NAMALWA (cell line): ENCODE data around the gene CNNM4.

Source experiments
- DNase-seq: peaks from one replicate; pipeline ENCODE4 v3.0.0-alpha.2; 2015; ENCODE audit warnings: low spot score

The CNNM4 gene

DNA sequence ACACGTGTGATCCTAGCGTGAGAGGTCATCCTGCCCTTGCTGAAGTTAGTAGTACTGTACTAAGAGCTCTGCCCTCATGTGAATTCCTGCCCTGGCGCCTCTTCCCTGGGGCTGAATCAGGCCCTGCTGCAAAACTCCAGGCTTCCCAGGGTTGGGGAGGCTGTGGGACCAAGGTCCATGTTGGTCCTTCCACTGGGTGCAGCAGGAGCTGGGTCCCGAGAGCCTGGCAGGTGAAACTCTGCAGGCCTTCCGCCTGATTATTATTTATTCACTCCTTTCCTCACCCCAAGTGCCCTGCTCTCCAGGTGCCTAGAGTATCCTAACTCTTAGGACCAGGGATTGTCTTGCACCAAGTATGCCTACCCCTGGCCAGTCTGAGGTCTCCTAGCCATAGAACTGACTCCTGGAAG lies 50.1 kb downstream of the CNNM4 start:
- no peak for DNase-seq

DNA sequence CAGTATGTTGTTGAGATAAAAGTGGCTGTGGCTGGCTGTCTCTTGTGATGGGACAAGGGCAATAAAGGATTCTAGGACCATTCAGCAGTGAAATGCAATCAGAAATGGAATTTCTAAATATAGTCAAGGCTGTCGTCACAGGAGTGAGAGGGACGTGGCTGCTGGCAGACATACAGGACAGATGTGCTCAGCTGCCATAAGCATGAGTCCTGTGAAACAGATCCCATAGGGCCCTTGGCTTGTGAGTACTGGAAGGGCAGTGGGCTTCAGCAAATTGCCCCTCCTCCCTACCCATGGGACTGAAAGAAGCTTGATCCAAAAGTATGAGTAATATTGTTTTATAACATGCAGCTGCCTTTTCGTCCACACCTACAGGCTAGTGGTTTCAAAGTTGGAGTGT lies 51.2 kb downstream of the CNNM4 start:
- no peak for DNase-seq

DNA sequence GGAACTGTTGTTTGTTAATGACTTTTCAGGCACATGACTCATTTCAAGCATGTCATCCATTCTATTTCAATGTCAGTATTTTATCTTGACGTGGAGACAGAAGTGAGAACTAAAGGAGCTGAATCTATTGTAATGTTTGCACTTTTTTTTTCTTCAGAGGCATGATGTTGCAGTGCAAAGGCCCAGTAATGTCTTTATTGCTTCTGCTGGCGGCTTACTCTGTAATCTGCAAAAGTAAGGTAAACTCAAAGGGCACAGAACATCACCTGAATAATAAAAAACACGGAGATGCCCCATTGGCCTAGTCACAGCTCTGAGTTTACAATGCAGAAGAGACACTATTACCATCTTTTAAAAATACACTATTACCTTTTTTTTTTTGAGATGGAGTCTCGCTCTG lies 53.0 kb downstream of the CNNM4 start:
- no peak for DNase-seq

- peak; percentile 44 for DNase-seq
Measured at GRCh38 chr2:96815326-96816126, 54.8 kb downstream of the CNNM4 start.

DNA sequence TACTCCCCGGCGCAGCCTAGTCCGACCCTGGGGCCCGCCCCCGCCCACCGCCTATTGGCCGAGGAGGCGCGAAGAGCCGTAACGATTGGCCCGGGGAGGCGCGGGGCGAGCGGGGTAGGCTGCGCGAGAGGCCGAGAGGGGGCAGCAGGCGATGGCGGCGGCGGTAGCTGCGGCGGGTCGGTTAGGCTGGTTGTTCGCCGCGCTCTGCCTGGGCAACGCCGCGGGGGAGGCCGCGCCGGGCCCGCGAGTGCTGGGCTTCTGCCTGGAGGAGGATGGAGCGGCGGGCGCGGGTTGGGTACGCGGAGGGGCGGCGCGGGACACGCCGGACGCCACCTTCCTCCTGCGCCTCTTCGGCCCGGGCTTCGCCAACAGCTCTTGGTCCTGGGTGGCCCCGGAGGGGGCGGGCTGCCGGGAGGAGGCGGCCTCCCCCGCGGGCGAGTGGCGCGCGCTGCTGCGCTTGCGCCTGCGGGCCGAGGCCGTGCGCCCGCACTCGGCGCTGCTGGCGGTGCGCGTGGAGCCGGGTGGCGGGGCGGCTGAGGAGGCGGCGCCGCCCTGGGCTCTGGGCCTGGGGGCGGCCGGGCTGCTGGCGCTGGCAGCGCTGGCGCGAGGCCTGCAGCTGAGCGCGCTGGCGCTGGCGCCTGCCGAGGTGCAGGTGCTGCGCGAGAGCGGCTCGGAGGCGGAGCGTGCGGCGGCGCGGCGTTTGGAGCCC lies 55.6 kb downstream of the CNNM4 start, which contains the start of gene CNNM3:
CNNM3 (plus strand) TSS at position 142 of the 709 bp plus-strand sequence; CDS start at position 152, 10 bp downstream.
- peak; percentile 95 for DNase-seq

DNA sequence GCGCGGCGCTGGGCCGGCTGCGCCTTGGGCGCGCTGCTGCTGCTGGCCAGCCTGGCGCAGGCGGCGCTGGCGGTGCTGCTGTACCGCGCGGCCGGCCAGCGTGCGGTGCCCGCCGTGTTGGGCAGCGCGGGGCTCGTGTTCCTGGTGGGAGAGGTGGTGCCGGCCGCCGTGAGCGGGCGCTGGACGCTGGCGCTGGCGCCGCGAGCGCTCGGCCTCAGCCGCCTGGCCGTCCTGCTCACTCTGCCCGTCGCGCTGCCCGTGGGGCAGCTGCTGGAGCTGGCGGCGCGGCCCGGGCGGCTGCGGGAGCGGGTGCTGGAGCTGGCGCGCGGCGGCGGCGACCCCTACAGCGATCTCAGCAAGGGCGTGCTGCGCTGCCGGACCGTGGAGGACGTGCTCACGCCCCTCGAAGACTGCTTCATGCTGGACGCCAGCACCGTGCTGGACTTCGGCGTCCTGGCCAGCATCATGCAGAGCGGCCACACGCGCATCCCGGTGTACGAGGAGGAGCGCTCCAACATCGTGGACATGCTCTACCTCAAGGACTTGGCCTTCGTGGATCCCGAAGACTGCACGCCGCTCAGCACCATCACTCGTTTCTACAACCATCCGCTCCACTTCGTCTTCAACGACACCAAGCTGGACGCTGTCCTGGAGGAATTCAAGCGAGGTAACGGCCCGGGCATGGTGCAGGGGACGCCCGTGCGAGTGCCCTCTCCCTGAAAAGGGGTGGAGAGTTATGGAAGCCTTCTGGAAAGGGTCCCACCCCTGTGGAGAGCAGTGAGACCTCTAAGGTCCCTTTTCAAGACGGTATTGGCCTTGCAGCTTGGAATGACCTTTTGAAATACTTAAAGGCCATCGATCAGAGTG lies 56.4 kb downstream of the CNNM4 start:
- no peak for DNase-seq

DNA sequence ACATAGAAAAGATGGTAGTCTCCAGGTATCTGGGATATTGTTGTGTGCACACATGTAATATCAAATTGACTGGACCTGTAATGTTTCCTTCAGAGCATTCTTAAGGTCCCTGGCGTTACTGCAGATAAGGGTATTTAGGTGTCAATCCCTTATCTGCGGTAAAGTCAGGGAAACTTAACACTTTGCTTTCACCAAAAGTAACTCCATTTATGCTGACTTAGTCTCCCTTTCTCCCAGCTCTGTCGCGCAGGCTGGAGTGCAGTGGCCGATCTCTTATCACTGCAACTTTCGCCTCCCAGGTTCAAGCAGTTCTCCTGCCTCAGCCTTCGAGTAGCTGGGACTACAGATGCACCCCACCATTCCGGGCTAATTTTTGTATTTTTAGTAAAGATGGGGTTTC lies 57.2 kb downstream of the CNNM4 start:
- DNase-seq = no peak

GRCh38 chr2:96819128-96819875 lies 58.6 kb downstream of the CNNM4 start:
- no peak for DNase-seq

DNA sequence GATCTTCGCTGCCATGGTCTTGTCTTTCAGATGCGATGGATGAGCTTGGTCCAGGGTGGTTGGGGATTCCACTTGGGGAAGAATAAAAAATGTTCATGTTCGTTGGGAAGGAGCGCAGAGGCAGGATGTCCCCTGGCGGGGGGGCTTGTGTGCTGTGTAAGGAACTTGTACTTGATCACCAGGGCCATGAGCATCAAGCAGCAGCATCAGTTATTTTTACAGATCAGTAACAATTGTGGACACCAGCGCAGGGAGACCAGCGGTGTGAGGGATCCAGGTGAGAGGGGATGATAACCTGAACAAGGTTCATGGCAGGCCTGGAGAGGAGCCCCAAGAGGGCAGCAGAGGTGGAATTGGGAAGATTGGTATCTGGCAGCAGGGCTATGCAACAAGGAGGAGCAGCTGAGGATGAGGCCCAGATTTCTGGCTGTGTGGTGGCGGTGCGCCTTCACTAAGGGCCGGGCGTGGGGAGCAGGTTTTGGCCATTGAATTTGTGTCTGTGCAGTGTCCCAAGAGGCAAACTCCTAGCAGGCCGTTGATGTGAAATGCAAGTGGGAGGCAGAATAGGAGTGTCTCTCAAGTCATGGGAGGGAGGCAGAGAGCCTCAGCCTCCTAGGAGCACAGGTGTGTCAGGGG lies 59.3 kb downstream of the CNNM4 start:
- DNase-seq = no peak

DNA sequence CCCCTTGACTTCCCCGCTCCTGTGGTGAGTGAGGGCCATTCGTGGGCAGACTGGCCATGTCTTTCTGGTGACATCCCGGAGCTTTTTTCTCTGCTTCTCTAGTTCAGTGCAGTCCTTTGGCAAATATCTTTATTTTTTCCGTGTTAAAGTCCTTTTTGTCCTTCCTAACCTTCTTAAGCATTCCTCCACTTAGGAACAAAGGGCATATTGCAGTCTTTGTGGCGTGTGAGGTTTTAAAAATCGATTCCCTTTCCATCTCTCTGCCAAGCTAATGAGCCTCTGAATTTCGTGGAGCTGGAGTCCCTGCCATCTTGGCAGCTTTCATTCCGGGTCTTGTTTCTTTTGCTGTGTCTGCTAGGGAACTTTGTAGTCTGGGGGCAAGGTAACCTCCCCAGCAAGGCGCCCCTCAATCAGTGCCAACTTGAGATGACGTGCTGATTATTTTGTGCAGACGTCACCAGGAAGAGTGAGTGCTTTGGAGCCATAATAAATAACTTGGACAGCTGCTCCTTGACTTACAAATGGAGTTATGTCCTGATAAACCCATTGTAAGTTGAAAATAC lies 60.5 kb downstream of the CNNM4 start:
- DNase-seq = no peak

GRCh38 chr2:96822786-96823185 lies 62.1 kb downstream of the CNNM4 start:
- DNase-seq = no peak

DNA sequence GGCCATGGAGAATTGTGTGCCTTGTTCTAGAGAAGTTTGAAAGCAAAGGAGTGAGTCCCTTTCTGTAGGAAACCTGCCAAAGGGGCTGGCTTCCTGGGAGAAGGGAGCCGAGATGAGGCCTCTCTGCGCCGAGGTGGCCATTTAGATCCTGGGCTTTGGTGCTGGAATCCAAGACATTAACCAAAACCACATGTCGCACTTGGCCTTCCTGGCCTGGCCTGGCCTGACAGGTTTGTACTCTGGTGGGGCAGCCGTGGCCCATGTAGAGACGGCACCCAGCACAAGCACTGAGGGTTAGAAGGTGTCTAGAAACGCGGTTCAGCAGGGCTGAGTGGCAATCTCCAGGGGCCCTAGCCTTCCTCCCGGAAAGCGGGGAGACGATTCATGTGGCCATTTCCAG lies 62.5 kb downstream of the CNNM4 start:
- DNase-seq = no peak

DNA sequence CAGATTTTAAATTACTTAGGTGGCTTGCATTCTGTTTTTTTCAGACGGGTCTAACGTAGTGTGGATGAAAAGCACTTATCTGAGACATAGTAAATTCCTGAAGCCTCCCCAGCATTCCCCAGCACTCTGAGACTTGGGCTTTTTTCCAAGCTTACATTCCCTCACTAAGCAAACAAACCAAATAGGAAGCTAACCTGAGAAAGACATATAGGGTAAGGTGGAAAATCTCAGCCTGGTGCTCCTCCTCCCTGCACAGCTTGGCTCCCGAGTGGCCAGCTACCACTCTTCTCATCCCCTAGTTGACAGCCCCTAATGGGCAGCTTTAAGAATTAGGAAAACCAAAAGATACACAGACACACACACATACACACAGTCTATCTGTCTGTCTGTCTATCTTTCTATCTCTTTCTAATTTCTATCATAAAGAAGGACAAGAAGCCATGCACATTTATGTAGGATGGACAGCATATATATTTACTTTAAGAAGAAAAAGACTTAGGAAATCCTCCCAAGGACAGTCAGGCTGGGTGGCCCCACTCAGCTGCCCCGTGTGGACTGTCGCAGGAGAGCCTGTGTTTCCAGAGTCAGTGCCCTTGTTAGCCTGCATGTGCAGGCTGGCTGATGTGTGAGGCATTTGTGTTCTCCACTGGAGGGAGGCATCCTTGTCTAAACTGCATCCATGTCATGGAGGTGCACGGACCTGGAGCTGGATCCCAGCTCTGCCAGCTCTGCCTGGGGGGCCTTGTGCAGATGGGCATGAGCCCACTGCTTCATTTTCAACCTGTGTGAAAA lies 63.6 kb downstream of the CNNM4 start:
- no peak for DNase-seq

DNA sequence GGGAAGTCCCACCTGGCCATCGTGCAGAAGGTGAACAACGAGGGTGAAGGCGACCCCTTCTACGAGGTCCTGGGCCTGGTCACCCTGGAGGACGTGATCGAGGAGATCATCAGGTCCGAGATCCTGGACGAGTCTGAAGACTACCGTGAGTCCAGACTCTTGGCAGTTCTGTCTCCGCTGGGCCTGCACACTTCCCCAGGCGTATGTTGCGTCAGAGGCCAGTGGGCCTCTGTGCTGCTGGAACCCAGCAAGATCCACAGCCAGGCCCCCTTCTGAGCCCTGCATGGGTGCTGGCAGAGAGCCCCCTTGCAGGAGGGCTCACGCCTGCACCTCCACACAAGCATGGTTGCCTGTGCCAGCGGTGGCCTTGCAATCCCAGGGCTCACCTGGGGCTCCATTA lies 64.4 kb downstream of the CNNM4 start:
- DNase-seq = no peak

GRCh38 chr2:96826546-96827278 lies 66.0 kb downstream of the CNNM4 start:
- no peak for DNase-seq

DNA sequence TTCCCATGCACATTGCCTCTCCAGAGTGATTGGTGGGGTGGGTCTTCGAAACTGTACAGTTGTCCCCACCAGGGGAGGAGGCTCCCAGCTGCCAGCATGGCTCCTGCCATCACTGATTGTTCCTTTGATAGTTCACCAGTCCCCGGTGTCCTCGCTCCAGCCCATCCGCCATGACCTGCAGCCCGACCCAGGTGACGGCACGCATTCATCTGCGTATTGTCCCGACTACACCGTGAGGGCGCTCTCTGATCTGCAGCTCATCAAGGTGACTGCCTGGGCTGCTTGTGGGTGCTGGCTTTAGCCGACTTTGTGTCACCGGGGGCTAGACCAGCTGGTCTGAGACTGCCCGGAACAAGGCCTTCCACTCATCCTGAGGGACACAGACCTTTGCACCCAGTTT lies 67.7 kb downstream of the CNNM4 start:
- no peak for DNase-seq

DNA sequence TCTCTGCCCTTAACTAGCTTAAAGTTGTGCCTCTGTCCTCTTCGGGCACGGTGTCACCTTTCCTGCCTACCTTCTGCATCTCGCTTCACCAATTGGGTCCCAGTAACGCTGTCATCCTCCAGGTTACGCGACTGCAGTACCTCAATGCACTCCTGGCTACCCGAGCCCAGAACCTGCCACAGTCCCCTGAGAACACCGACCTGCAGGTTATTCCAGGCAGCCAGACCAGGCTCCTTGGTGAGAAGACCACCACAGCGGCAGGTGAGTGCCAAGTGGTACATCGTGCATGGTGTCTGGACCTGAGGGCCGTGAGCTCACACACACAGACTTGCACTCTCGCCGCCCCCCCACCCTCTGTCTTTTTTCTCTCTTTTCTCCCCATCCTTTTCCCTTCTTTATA lies 68.2 kb downstream of the CNNM4 start:
- no peak for DNase-seq

DNA sequence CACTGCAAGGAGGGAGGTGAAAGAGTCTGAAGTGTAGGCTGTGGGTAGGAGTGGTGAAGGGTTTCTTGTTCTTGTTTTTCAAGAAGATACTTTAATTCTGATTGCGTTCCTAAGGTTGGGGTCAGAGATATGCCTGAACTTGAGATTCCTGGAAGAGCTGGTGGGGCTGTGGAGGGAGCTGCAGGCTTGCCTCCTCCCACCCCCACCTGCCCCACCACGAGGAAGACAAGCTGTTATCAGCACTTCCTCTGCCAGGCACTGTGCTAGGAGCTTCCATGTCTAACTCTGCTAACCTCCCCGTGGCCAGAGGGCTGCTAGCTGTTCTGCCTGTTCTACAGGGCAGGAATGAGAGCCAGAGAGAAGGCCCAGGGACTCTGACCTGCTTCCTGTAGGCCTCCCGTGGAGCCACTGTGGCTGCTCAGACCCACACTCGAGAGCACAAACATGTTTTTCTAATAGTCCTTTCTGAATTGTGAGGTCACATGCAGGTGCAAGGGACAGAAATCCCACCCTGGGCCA lies 69.4 kb downstream of the CNNM4 start:
- no peak for DNase-seq

GRCh38 chr2:96831679-96832078 lies 71.0 kb downstream of the CNNM4 start:
- DNase-seq = no peak
